Prostate gland (tissue), 1 donor: Measurements from ENCODE around the gene WDR18.

Experiments used
- POLR2A ChIP-seq: fragments of 450-650 bp; IDR thresholded peaks from one replicate; pipeline ENCODE4 v1.6.1; 2016; ENCODE audit warnings: antibody characterized with exemption, mild to moderate bottlenecking
- POLR2AphosphoS5 ChIP-seq: sonication (generic); formaldehyde crosslinking; IDR thresholded peaks from one replicate; pipeline ENCODE4 v1.6.1; 2017; ENCODE audit warnings: antibody characterized with exemption

DNA sequence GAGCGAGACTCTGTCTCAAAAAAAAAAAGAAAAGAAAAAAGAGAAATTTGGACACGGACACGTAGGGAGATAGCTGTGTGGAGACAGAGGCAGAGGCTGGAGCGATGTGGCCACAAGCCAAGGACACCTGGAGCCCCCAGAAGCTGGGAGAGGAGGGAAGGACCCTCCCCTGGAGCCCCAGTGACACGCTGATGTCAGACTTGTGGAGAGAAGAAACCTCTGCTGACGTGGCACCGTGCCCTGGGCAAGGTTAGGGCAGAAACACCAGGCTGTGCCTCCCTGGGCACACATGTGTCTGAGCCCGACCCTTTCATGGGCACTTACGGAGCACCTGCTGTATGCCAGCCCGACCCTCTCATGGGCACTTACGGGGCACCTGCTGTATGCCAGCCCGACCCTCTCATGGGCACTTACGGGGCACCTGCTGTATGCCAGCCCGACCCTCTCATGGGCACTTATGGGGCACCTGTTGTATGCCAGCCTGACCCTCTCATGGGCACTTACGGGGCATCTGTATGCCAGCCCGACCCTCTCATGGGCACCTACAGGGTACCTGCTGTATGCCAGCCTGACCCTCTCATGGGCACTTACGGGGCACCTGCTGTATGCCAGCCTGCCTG, 40.5 kb upstream of the WDR18 start:
- TF ChIP-seq POLR2AphosphoS5 (no peak), POLR2A (no peak)
